Activated T-helper 1 cell treated with Interleukin-2 at 50 U/mL for 16 hours (primary cell): ENCODE results near the gene ETFA.
"Not testable (repeated sequence)": the region's sequence is repeated elsewhere in the genome, so short reads cannot be mapped to it uniquely, and the experiment has no call there.

Experiments used
- DNase-seq: peaks from one replicate; pipeline ENCODE4 v3.0.0-alpha.2; 2020; ENCODE audit warnings: low read depth

ETFA gene

GRCh38 chr15:76324066-76324465, 12.8 kb upstream of the ETFA start:
- no peak for DNase-seq

- DNase-seq: no peak
Observed at GRCh38 chr15:76321602-76322001, 10.3 kb upstream of the ETFA start.

GRCh38 chr15:76321171-76321570, 9.9 kb upstream of the ETFA start:
- no peak for DNase-seq

- DNase-seq: no peak
Observed at GRCh38 chr15:76320012-76320411, 8.7 kb upstream of the ETFA start.

- no peak for DNase-seq
Observed at GRCh38 chr15:76313731-76314130, 2.5 kb upstream of the ETFA start.

GRCh38 chr15:76313175-76313567, 1.9 kb upstream of the ETFA start:
- not testable (repeated sequence) for DNase-seq

- DNase-seq: no peak
Observed at GRCh38 chr15:76312540-76313174, 1.4 kb upstream of the ETFA start.

- DNase-seq: no peak
Observed at GRCh38 chr15:76310475-76311099, 682 bp downstream of the ETFA start.

- no peak for DNase-seq
Observed at GRCh38 chr15:76309601-76310330, 1.5 kb downstream of the ETFA start.

GRCh38 chr15:76303909-76304308, 7.4 kb downstream of the ETFA start:
- no peak for DNase-seq

- no peak for DNase-seq
Observed at GRCh38 chr15:76299786-76300185, 11.5 kb downstream of the ETFA start.

GRCh38 chr15:76298986-76299385, 12.3 kb downstream of the ETFA start:
- no peak for DNase-seq

- DNase-seq: not testable (repeated sequence)
Observed at GRCh38 chr15:76297951-76298350, 13.3 kb downstream of the ETFA start.

- no peak for DNase-seq
Observed at GRCh38 chr15:76296849-76297248, 14.4 kb downstream of the ETFA start.

- not testable (repeated sequence) for DNase-seq
Observed at GRCh38 chr15:76294463-76294862, 16.8 kb downstream of the ETFA start.

- DNase-seq: no peak
Observed at GRCh38 chr15:76293361-76293760, 17.9 kb downstream of the ETFA start.

GRCh38 chr15:76289582-76289981, 21.7 kb downstream of the ETFA start:
- DNase-seq: no peak

- no peak for DNase-seq
Observed at GRCh38 chr15:76286271-76286879, 24.9 kb downstream of the ETFA start.

GRCh38 chr15:76285241-76285825, 25.9 kb downstream of the ETFA start:
- no peak for DNase-seq

GRCh38 chr15:76282465-76282864, 28.8 kb downstream of the ETFA start:
- DNase-seq: no peak

GRCh38 chr15:76278651-76279050, 32.6 kb downstream of the ETFA start:
- no peak for DNase-seq

- DNase-seq: no peak
Observed at GRCh38 chr15:76274821-76275220, 36.4 kb downstream of the ETFA start.

GRCh38 chr15:76274226-76274625, 37.0 kb downstream of the ETFA start:
- DNase-seq: no peak
